HEK293 (cell line): Measurements from ENCODE around the gene RBM10.
A peak's percentile ranks its signal among the peaks of the same experiment; 100 is the strongest.

Experiments used
- CTCF ChIA-PET: fragments of 350-600 bp; formaldehyde crosslinking; extraction: SDS; loops from one replicate; lab custom pipeline; 2021; ENCODE audit warnings: antibody characterized with exemption; lab: Yijun Ruan, JAX
- POLR2A ChIA-PET: fragments of 300-600 bp; formaldehyde crosslinking; extraction: SDS; loops from one replicate; lab custom pipeline; 2020; ENCODE audit warnings: antibody characterized with exemption, inconsistent platforms; lab: Yijun Ruan, JAX
- H3K27ac ChIP-seq: fragments of 200-500 bp; sonication (Bioruptor generic); 2 replicates; pipeline ENCODE4 v1.5.1; 2014; ENCODE audit warnings: low read depth, low read length, control low read depth, inconsistent platforms; ENCODE audit errors: extremely low read depth
- H3K36me3 ChIP-seq, 2 experiments: fragments of 200-500 bp in 1 of 2; sonication (Bioruptor generic) in 1 of 2; 1 replicate in 1 of 2; 2 replicates in 1 of 2; pipeline ENCODE4 v1.5.1; 2014 to 2017; ENCODE audit warnings: inconsistent platforms in 2 of 2, low read length in 2 of 2; ENCODE audit not compliant: control insufficient read depth in 2 of 2, insufficient read depth in 1 of 2
- H3K4me1 ChIP-seq: fragments of 200-500 bp; sonication (Bioruptor generic); 2 replicates; pipeline ENCODE4 v1.5.1; 2014; ENCODE audit warnings: mild to moderate bottlenecking, low read length, inconsistent platforms; ENCODE audit not compliant: control insufficient read depth, insufficient read depth
- H3K4me3 ChIP-seq: 2 replicates; pipeline ENCODE4 v1.5.1; 2011; ENCODE audit warnings: low read depth, mild to moderate bottlenecking, control low read depth, low read length, moderate library complexity
- H3K9me3 ChIP-seq: fragments of 200-500 bp; sonication (Bioruptor generic); 2 replicates; pipeline ENCODE4 v1.5.1; 2014; ENCODE audit warnings: low read depth, low read length, inconsistent platforms; ENCODE audit not compliant: control insufficient read depth, insufficient read depth
- BCL11B ChIP-seq: fragments of 450-650 bp; formaldehyde crosslinking; IDR thresholded peaks from 2 replicates; pipeline ENCODE4 v1.5.1; 2016; ENCODE audit warnings: low read depth, missing biosample characterization, missing genetic modification characterization
- HOXD13 ChIP-seq: sonication (generic); formaldehyde crosslinking; IDR thresholded peaks from 2 replicates; pipeline ENCODE4 v1.8.0; 2022; ENCODE audit warnings: missing genetic modification reagents, borderline replicate concordance
- INSM2 ChIP-seq: fragments of 450-650 bp; formaldehyde crosslinking; IDR thresholded peaks from 2 replicates; pipeline ENCODE4 v1.5.1; 2016; ENCODE audit warnings: missing biosample characterization, missing genetic modification characterization
- KLF16 ChIP-seq: fragments of 450-650 bp; formaldehyde crosslinking; IDR thresholded peaks from 2 replicates; pipeline ENCODE4 v1.5.1; 2017; ENCODE audit warnings: missing biosample characterization, missing genetic modification characterization
- SCRT2 ChIP-seq: fragments of 450-650 bp; formaldehyde crosslinking; IDR thresholded peaks from 2 replicates; pipeline ENCODE4 v1.5.1; 2016; ENCODE audit warnings: missing biosample characterization, missing genetic modification characterization
- TCF7L2 ChIP-seq: IDR thresholded peaks from 2 replicates; pipeline ENCODE4 v1.6.1; 2011; ENCODE audit warnings: low read depth, mild to moderate bottlenecking, inconsistent platforms, low read length, moderate library complexity, borderline replicate concordance
- ZNF10 ChIP-seq: fragments of 450-650 bp; formaldehyde crosslinking; IDR thresholded peaks from 2 replicates; pipeline ENCODE4 v1.5.1; 2017; ENCODE audit warnings: missing biosample characterization, missing genetic modification characterization
- ZNF140 ChIP-seq: fragments of 450-650 bp; formaldehyde crosslinking; IDR thresholded peaks from 2 replicates; pipeline ENCODE4 v1.5.1; 2016; ENCODE audit warnings: missing biosample characterization, missing genetic modification characterization
- ZNF146 ChIP-seq: fragments of 450-650 bp; formaldehyde crosslinking; IDR thresholded peaks from 2 replicates; pipeline ENCODE4 v1.5.1; 2016; ENCODE audit warnings: missing biosample characterization, missing genetic modification characterization
- ZNF16 ChIP-seq: fragments of 450-650 bp; formaldehyde crosslinking; IDR thresholded peaks from 2 replicates; pipeline ENCODE4 v1.5.1; 2016; ENCODE audit warnings: low read depth, missing biosample characterization, missing genetic modification characterization
- ZNF175 ChIP-seq: fragments of 450-650 bp; formaldehyde crosslinking; IDR thresholded peaks from 2 replicates; pipeline ENCODE4 v1.5.1; 2016; ENCODE audit warnings: missing biosample characterization, missing genetic modification characterization
- ZNF239 ChIP-seq: fragments of 450-650 bp; formaldehyde crosslinking; IDR thresholded peaks from 2 replicates; pipeline ENCODE4 v1.5.1; 2016; ENCODE audit warnings: missing biosample characterization, missing genetic modification characterization
- ZNF24 ChIP-seq: fragments of 450-650 bp; formaldehyde crosslinking; IDR thresholded peaks from 2 replicates; pipeline ENCODE4 v1.5.1; 2016; ENCODE audit warnings: missing biosample characterization, missing genetic modification characterization
- ZNF274 ChIP-seq, 2 experiments: fragments of 200-500 bp in 1 of 2; fragments of 450-650 bp in 1 of 2; sonication (Bioruptor generic) in 1 of 2; formaldehyde crosslinking in 1 of 2; IDR thresholded peaks; 2 replicates each; pipeline versions ENCODE4 v1.5.1 to v1.6.1; 2014 to 2016; ENCODE audit warnings: borderline replicate concordance in 1 of 2, inconsistent platforms in 1 of 2, low read length in 1 of 2, missing biosample characterization in 1 of 2, missing genetic modification characterization in 1 of 2
- ZNF280C ChIP-seq: fragments of 450-650 bp; formaldehyde crosslinking; IDR thresholded peaks from 2 replicates; pipeline ENCODE4 v1.5.1; 2016; ENCODE audit warnings: missing biosample characterization, missing genetic modification characterization
- ZNF362 ChIP-seq: fragments of 450-650 bp; formaldehyde crosslinking; IDR thresholded peaks from 2 replicates; pipeline ENCODE4 v1.5.1; 2016; ENCODE audit warnings: missing biosample characterization, missing genetic modification characterization
- ZNF449 ChIP-seq: fragments of 450-650 bp; formaldehyde crosslinking; IDR thresholded peaks from 2 replicates; pipeline ENCODE4 v1.5.1; 2017; ENCODE audit warnings: missing biosample characterization, mild to moderate bottlenecking, missing genetic modification characterization, moderate library complexity
- ZNF555 ChIP-seq: fragments of 450-650 bp; formaldehyde crosslinking; conservative IDR thresholded peaks from 2 replicates; pipeline ENCODE4 v1.5.1; 2017; ENCODE audit warnings: missing biosample characterization, mild to moderate bottlenecking, missing genetic modification characterization, inconsistent platforms
- ZNF571 ChIP-seq: fragments of 450-650 bp; formaldehyde crosslinking; IDR thresholded peaks from 2 replicates; pipeline ENCODE4 v1.5.0; 2017; ENCODE audit warnings: missing biosample characterization, missing genetic modification characterization
- ZNF624 ChIP-seq: fragments of 450-650 bp; formaldehyde crosslinking; IDR thresholded peaks from 2 replicates; pipeline ENCODE4 v1.5.1; 2017; ENCODE audit warnings: missing biosample characterization, missing genetic modification characterization
- ZXDB ChIP-seq: fragments of 450-650 bp; formaldehyde crosslinking; IDR thresholded peaks from 2 replicates; pipeline ENCODE4 v1.5.1; 2016; ENCODE audit warnings: missing biosample characterization, missing genetic modification characterization
- TF ChIP-seq, protein P1 (sequence below): fragments of 450-650 bp; formaldehyde crosslinking; IDR thresholded peaks from 2 replicates; pipeline ENCODE4 v1.5.1; 2016; ENCODE audit warnings: missing biosample characterization, missing genetic modification characterization
- TF ChIP-seq, protein P2 (sequence below): fragments of 450-650 bp; formaldehyde crosslinking; IDR thresholded peaks from 2 replicates; pipeline ENCODE4 v1.5.1; 2016; ENCODE audit warnings: missing biosample characterization, missing genetic modification characterization
- TF ChIP-seq, protein P3 (sequence below): fragments of 450-650 bp; formaldehyde crosslinking; IDR thresholded peaks from 2 replicates; pipeline ENCODE4 v1.5.1; 2016; ENCODE audit warnings: missing biosample characterization, missing genetic modification characterization

Gene RBM10

GRCh38 chrX:47218280-47218919, 73.4 kb downstream of the RBM10 start, which contains the start of gene CDK16:
CDK16 (plus strand) TSS chrX:47218681; CDS start chrX:47223558, 4,877 bp downstream.
- POLR2A ChIA-PET = interaction anchor here (0.5 to 4.6 kb wide), 29 partner anchors 8 to 1920 kb away, joined by 3 to 124 read pairs (median 5); partner anchors contain the start of genes ELK1, NDUFB11, RBM10 and USP11
- peaks cover 11% of the 10 kb centered on the region; the same call in 1 of the 2 replicates for H3K4me1 ChIP-seq
- H3K9me3 ChIP-seq = no peaks in the 10 kb centered on the region
- H3K4me3 ChIP-seq = peak within 1 kb of the TSS; percentile 87
- H3K27ac ChIP-seq = peak within 1 kb of the TSS; percentile 99
- H3K36me3 ChIP-seq = peaks cover 36 to 72% of the 10 kb centered on the region in 2 experiments
- CTCF ChIA-PET = interaction anchor here (1.0 kb wide), 1 partner anchor 166 kb away, joined by 4 read pairs; no protein-coding TSS in a partner anchor
- TF ChIP-seq INSM2 (peak; percentile 90), ZXDB (tag by site-specific recombination) (peak; percentile 93), TCF7L2 (peak; percentile 19; the same call in 1 of the 2 replicates), ZNF146 (tag by site-specific recombination) (no peak; the same call in 1 of the 2 replicates), ZNF571 (no peak), ZNF24 (tag by site-specific recombination) (no peak), ZNF624 (tag by site-specific recombination) (no peak), ZNF140 (tag by site-specific recombination) (no peak), ZNF555 (tag by site-specific recombination) (no peak), ZNF16 (no peak), KLF16 (tag by site-specific recombination) (peak; percentile 77; the same call in 1 of the 2 replicates), ZNF449 (tag by site-specific recombination) (no peak), ZNF280C (tag by site-specific recombination) (no peak), ZNF10 (peak; percentile 31; the same call in 1 of the 2 replicates), ZNF239 (tag by site-specific recombination) (no peak), BCL11B (tag by site-specific recombination) (no peak), ZNF362 (tag by site-specific recombination) (no peak), ZNF175 (no peak), HOXD13 (CRISPR knock-in tag) (no peak), ZNF274 (IDR thresholded peaks at IDR 0.05; ENCODE audit: low read length) (no peak), ZNF274 (tag by site-specific recombination; IDR thresholded peaks at IDR 0.05; ENCODE audit: borderline replicate concordance) (no peak), SCRT2 (tag by site-specific recombination) (no peak)
- TF ChIP-seq, protein P1, sequence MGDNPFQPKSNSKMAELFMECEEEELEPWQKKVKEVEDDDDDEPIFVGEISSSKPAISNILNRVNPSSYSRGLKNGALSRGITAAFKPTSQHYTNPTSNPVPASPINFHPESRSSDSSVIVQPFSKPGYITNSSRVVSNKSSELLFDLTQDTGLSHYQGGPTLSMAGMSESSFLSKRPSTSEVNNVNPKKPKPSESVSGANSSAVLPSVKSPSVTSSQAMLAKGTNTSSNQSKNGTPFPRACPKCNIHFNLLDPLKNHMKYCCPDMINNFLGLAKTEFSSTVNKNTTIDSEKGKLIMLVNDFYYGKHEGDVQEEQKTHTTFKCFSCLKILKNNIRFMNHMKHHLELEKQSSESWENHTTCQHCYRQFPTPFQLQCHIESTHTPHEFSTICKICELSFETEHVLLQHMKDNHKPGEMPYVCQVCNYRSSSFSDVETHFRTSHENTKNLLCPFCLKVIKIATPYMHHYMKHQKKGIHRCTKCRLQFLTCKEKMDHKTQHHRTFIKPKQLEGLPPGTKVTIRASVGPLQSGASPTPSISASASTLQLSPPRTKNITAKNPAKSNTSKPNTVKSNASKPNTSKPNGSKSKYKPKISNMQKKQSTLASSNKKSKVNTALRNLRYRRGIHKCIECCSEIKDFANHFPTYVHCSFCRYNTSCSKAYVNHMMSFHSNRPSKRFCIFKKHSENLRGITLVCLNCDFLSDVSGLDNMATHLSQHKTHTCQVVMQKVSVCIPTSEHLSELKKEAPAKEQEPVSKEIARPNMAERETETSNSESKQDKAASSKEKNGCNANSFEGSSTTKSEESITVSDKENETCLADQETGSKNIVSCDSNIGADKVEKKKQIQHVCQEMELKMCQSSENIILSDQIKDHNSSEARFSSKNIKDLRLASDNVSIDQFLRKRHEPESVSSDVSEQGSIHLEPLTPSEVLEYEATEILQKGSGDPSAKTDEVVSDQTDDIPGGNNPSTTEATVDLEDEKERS = no peak
- TF ChIP-seq, protein P2, sequence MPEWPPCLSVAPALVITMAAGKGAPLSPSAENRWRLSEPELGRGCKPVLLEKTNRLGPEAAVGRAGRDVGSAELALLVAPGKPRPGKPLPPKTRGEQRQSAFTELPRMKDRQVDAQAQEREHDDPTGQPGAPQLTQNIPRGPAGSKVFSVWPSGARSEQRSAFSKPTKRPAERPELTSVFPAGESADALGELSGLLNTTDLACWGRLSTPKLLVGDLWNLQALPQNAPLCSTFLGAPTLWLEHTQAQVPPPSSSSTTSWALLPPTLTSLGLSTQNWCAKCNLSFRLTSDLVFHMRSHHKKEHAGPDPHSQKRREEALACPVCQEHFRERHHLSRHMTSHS (tag by site-specific recombination) = no peak
- TF ChIP-seq, protein P3, sequence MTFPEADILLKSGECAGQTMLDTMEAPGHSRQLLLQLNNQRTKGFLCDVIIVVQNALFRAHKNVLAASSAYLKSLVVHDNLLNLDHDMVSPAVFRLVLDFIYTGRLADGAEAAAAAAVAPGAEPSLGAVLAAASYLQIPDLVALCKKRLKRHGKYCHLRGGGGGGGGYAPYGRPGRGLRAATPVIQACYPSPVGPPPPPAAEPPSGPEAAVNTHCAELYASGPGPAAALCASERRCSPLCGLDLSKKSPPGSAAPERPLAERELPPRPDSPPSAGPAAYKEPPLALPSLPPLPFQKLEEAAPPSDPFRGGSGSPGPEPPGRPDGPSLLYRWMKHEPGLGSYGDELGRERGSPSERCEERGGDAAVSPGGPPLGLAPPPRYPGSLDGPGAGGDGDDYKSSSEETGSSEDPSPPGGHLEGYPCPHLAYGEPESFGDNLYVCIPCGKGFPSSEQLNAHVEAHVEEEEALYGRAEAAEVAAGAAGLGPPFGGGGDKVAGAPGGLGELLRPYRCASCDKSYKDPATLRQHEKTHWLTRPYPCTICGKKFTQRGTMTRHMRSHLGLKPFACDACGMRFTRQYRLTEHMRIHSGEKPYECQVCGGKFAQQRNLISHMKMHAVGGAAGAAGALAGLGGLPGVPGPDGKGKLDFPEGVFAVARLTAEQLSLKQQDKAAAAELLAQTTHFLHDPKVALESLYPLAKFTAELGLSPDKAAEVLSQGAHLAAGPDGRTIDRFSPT (tag by site-specific recombination) = no peak
